Left lobe of liver (tissue), 2 donors: Measurements from ENCODE around the gene TRIM25. TPM values are rescaled to one million over a fixed set of nuclear protein-coding genes. Genes with fewer than 3 reads are reported as not detected.

Source experiments
- ATAC-seq: fragments of 200-7000 bp; cut with Tn5 transposase; one replicate; pipeline ENCODE4 v1.9.1; 2020; ENCODE audit warnings: mild to moderate bottlenecking, moderate library complexity
- DNase-seq: peaks from one replicate; pipeline ENCODE4 v3.0.0-alpha.2; 2020; ENCODE audit warnings: low spot score
- total RNA-seq: library from RNA; stranded (reverse); gene quantifications from one replicate; pipeline ENCODE4 v1.2.1, GENCODE V29; 2021
- donor health status: DM: no; HTN: no; CAD: no; lungs with moderate emphysema.
- donor health status: DM: no; HTN: yes; CAD: no.

Gene TRIM25
- total RNA-seq, 1 donor from 2014 or later: 55.4 TPM

DNA sequence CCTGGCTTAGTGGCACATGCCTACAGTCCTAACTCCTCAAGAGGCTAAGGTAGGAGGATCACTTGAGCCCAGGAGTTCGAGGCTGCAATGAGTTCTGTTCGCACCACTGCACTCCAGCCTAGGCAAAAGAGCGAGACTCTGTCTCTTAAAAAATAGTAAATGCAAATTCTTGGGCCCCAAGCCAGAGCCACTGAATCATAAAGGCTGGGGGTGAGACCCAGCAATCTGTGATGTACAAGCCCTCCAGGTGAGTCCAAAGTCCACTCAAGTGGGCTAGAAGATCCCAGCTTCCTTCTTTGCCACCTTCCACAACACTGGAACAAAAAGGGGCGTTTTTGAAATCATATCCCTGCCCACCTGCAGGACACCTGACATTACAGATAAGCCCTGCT lies 16.9 kb downstream of the TRIM25 start:
- peak; percentile 37 for DNase-seq
- ATAC-seq: no peak

DNA sequence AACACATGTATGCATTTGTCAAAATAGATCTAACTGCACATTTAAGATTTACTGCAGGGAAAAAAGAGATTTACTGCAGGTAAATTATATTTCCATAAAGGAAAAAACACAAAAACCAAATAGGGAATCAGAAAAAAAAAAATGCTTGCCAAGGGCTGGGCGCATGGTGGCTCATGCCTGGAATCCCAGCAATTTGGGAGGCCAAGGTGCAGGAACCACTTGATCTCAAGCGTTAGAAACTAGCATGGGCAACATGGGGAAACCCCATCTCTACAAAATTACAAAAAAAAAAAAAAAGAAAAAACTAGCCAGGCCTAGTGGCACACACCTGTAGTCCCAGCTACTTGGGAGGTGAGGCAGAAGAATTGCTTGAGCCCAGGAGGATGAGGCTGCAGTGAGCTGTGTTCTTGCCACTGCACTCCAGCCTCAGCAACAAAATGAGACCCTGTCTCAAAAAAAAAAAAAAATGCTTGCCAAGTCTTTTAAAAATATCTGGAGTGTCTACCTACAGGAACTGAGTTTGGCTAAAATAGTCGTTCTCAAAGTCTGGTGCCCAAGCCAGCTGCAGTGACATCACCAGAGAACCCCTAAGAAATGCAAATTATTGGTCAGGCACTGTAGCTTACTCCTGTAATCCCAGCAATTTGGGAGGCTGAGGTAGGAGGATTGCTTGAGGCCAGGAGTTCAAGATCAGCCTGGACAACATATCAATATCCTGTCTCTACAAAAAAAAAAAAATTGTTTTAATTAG lies 17.5 kb downstream of the TRIM25 start:
- ATAC-seq: no peak
- peak; percentile 14 for DNase-seq

- no peak for DNase-seq
- peak; percentile 74 for ATAC-seq
These were observed 18.9 kb downstream of the TRIM25 start for GRCh38 chr17:56894859-56895455.

- ATAC-seq (no peak), DNase-seq (no peak)
These were observed 20.3 kb downstream of the TRIM25 start for GRCh38 chr17:56893503-56893902.

DNA sequence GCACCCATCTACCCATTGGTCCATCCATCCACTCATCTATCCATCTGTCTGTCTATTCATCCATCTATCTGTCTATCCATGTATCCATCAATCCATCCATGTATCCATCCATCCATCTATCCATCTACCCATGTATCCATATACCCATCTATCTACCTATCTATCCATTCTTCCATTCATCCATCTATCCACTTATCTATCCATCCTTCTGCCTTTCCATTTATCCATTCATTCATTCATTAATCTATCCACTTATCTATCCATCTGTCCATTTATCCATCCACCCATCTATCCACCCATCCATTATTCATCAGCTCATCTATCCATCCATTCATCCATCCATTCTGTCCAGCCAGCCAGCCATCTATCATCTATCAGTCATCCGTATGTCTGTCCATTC lies 21.5 kb downstream of the TRIM25 start:
- no peak for DNase-seq
- no peak for ATAC-seq

- no peak for DNase-seq
- peak; percentile 21 for ATAC-seq
These were observed 22.1 kb downstream of the TRIM25 start for GRCh38 chr17:56891751-56892150.

GRCh38 chr17:56890906-56891674 lies 22.8 kb downstream of the TRIM25 start:
- ATAC-seq (no peak), DNase-seq (no peak)

DNA sequence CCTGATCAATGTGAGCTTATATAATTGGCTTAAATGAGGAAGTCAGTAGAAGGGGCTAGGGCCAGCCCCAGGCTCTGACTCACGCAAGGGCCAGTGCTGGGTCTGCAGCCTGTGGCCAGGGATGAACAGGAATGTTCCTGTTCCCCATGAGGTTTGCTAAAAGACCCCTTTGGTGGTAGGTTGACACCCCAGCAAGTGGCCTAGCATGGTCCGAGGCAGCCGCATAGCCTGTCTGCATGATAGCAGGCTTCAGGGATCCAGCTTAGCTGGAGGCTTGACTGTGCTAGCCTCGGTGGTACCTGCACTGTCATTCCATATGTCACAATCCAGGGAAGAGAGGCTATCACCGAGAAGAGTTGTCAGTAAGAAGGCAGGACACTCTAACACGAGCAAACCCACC lies 23.5 kb downstream of the TRIM25 start:
- ATAC-seq (no peak), DNase-seq (no peak)

DNA sequence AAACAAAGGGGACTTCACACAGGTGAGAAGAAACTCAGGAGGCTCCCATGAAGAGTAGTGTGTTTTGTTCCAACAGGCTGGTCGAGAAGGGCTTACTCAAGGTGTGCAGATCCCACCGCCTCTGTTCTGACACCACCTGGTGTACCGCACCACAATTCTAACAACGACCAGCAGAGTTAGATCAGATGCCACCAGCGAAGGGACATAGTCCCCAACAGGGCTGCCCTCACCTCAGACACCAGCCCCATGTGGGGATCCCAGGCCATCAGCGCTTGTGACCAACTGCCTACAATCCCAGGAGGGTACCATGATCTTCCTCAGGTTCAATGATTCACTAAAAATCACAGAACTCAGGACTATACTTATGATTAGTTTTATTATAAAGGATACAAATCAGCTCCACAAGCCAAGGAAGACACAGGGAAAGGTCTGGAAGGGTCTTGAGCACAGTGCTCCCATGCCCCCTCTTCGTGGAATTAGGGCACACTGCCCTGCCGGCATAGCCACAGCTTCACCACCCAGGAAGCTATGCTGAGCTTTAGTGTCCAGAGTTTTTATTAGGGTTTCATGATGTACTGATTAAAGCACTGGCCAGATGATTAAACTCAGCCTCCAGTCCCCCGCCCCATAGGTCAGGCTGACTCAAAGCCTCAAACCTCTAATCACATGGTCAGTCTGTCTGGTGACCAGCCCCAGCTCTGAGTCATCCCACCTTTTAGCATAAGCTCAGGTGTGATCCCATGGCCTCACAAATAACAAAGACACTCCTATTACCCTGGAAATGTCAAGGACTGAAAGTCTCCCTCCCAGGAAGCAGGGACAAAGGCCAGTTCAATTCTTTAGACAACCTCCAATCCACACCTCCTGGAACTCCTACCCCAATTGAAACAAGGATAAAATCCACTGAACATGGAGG lies 26.0 kb downstream of the TRIM25 start:
- ATAC-seq (no peak), DNase-seq (no peak)

DNA sequence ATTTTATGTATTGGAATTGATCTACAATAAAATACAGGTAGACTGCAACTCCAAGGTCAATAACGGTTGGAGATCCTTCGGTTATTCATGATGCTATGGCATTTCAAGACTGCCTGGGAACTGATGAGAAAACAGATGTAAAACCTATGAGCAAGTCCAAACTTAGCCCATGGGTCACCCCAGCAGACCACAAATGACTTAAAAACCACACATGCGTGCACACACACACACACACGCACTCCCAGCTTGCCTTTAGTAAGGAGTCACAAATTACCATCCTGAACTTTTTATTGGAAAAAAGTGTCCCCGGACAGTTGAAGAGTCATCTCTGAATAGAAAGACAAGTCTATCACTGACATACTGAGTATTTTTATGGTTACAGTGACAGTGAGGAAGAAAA lies 26.7 kb downstream of the TRIM25 start:
- DNase-seq (no peak), ATAC-seq (no peak)

DNA sequence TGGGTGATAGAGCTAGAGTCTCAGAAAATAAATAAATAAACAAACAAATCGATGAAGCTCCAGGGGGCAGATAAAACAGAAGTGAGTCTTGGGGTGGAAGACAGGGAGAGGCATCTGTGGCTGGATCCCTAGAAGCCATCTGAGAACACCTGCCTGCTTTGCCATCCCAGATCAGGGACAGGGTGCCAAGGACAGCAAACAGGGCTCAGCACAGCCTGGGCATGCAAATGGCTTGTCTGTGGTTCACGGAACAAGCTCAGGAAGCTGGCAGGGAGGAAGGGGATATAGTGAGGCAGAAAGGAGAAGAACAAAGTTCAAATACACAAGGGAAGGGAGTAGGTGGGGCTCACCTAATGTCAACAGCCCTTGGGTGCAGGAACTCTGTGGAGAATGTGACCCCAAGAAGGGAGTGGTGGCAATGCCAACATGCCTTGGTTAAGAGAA lies 27.5 kb downstream of the TRIM25 start:
- peak; percentile 53 for ATAC-seq
- DNase-seq: no peak

DNA sequence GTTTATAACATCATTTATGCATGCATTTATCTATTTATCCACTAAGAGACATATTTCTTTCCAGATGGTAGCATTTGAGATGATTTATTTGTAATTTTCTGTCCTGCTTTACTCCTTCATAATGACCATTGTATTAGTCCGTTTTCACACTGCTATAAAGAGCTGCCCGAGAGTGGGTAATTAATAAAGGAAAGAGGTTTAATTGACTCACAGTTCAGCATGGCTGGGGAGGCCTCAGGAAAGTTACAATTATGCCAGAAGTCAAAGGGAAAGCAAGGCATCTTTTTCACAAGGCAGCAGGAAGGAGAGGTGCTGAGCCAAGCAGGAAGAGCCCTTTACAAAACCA lies 28.6 kb downstream of the TRIM25 start:
- ATAC-seq (no peak), DNase-seq (no peak)

DNA sequence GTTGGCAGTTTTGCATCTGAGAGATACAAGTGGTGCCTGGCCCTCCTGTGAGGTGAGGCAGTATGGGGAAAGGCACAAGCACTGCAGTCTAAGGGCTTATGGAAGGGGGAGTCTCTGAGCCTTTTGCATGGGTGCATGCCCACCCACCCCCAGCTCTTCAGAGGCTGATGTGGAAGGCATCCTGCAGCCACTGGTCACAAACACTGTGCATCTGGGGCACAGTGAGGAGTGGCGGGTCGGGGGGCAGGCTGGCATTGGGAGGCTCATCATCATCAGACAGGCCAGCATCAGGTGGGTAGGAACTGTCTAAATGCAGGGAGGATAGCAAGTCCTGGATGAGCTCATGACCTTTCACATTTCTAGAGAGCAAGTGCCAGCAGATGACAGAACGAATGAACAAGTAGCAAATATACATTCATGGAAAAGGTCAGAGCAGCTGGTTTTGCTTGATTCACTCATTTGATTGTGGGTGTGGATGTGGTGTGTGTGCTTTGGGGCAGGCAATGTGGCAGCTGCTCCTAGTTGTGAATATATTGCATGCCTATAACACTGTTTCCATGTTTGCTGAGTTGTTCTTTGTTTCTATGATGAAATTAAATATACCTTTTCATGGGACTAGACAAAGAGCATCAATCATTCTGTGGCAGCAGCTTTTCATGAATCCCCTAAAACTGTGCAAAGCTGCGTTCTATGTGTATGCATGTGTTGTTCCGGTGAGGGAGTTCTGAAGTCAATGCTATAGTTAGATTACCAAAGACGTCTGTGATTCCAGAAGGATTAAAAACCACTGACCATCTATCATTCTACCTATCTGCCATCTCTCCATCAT lies 29.2 kb downstream of the TRIM25 start:
- ATAC-seq (no peak), DNase-seq (no peak)

- ATAC-seq: no peak
These were observed 30.2 kb downstream of the TRIM25 start for GRCh38 chr17:56883616-56884015.

GRCh38 chr17:56881685-56882295 lies 32.1 kb downstream of the TRIM25 start:
- ATAC-seq (peak; percentile 65), DNase-seq (no peak)

More at GRCh38 chr17:56883616-56884015, 30.2 kb downstream of the TRIM25 start:
- DNase-seq: no peak

- DNase-seq: no peak
- no peak for ATAC-seq
These were observed 33.3 kb downstream of the TRIM25 start for GRCh38 chr17:56880571-56880970.

GRCh38 chr17:56880133-56880532 lies 33.7 kb downstream of the TRIM25 start:
- DNase-seq: no peak
- ATAC-seq: no peak

- no peak for DNase-seq
- no peak for ATAC-seq
These were observed 34.6 kb downstream of the TRIM25 start for GRCh38 chr17:56879280-56879679.

DNA sequence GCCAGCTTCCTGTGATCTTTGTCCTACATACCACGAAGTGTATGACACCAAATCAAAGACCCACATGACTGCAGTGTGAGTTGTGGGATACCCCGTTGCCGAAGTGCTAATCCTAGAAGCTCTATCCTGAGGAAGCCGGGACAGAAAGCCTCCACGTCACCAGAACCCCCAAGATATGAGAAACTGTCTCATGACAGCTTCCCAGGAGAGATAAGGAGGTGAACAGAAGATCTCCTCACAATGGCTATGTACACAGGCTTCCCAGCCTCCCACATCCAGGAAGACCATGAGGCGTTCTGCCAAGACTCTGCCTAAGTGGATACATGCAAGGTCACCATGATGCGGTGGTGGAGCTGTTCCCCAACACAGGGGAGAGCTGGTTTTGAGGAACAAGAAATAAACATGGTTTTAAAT lies 37.1 kb downstream of the TRIM25 start:
- DNase-seq: no peak
- ATAC-seq: peak; percentile 49
